GM12892 (cell line): ENCODE measurements around the gene CHST9.

ENCODE experiments used
- POLR2A ChIP-seq: IDR thresholded peaks from 2 replicates; pipeline ENCODE4 v1.6.1; 2011; ENCODE audit warnings: low read depth, low read length, control low read depth
- TAF1 ChIP-seq: IDR thresholded peaks from 2 replicates; pipeline ENCODE4 v1.6.1; 2011; ENCODE audit warnings: low read depth, mild to moderate bottlenecking, control low read depth, low read length, borderline replicate concordance

DNA sequence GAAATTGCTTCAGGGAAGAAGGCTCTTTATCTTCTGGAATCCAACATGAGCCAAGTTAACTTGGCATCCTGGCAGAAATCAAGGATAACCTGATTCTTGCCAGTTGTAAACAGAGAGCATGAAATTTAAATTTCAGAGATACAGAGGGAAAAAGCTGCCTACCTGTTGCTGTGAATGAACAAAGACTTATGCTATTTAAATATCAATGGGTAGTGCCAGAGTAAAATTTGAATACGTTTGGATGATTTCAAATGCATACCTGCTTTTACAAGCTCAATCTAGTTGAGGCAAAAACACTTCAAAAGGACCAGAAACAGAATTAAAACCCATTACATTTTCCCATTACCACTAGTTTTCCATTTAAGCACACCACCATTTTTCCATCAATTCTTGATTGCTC is 60.9 kb downstream of the CHST9 start:
- TF ChIP-seq POLR2A (no peak), TAF1 (no peak)
